ENCODE measurements around the gene KCNS1. TPM values are rescaled to one million over a fixed set of nuclear protein-coding genes. Genes with fewer than 3 reads are reported as not detected.
A peak's percentile ranks its signal among the peaks of the same experiment; 100 is the strongest.

The KCNS1 gene
- total RNA-seq, 2 donors from 2014 or later: 0.33 to 0.39 TPM

DNA sequence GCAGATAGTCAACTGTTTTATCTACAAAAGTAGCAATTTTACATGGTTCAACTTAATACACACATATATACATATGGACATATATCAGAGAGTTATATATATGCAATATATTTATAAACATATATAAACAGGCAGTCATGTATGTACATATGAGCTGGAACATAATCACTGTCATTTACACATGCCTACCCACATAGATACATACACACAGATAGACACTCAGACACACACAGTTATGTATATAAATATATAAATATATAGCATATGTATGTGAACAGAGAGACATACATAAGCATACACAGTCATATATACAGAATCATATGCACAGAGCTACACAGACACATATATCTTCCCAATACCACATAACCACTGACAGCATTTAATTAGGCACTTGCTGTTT is 11.8 kb upstream of the KCNS1 start:
- no peak overlapping the region for H3K27ac ChIP-seq
- H3K36me3 ChIP-seq: no peaks in the 10 kb centered on the region
- H3K4me1 ChIP-seq: no peaks in the 10 kb centered on the region
- H3K4me3 ChIP-seq: no peak overlapping the region
- TF ChIP-seq, protein P1, sequence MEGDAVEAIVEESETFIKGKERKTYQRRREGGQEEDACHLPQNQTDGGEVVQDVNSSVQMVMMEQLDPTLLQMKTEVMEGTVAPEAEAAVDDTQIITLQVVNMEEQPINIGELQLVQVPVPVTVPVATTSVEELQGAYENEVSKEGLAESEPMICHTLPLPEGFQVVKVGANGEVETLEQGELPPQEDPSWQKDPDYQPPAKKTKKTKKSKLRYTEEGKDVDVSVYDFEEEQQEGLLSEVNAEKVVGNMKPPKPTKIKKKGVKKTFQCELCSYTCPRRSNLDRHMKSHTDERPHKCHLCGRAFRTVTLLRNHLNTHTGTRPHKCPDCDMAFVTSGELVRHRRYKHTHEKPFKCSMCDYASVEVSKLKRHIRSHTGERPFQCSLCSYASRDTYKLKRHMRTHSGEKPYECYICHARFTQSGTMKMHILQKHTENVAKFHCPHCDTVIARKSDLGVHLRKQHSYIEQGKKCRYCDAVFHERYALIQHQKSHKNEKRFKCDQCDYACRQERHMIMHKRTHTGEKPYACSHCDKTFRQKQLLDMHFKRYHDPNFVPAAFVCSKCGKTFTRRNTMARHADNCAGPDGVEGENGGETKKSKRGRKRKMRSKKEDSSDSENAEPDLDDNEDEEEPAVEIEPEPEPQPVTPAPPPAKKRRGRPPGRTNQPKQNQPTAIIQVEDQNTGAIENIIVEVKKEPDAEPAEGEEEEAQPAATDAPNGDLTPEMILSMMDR (IDR thresholded peaks at IDR 0.05): no peak
- no peak for DNase-seq (ENCODE audit: low spot score)
- no peaks in the 10 kb centered on the region for H3K27me3 ChIP-seq
- no peaks in the 10 kb centered on the region for H3K9me3 ChIP-seq

- TF ChIP-seq, protein P1 (IDR thresholded peaks at IDR 0.05): peak; percentile 49 to 66
- no peaks in the 10 kb centered on the region for H3K36me3 ChIP-seq
- no peaks in the 10 kb centered on the region for H3K4me1 ChIP-seq
- no peak overlapping the region for H3K4me3 ChIP-seq
- DNase-seq (ENCODE audit: low spot score): no peak
- no peaks in the 10 kb centered on the region for H3K27me3 ChIP-seq
- no peak overlapping the region for H3K27ac ChIP-seq
- no peaks in the 10 kb centered on the region for H3K9me3 ChIP-seq
Measured at GRCh38 chr20:45111799-45112471, 11.0 kb upstream of the KCNS1 start.

GRCh38 chr20:45111285-45111684 is 10.4 kb upstream of the KCNS1 start:
- TF ChIP-seq, protein P1 (IDR thresholded peaks at IDR 0.05): no peak
- Histone ChIP-seq H3K4me3 (no peak overlapping the region), H3K9me3 (no peaks in the 10 kb centered on the region), H3K36me3 (no peaks in the 10 kb centered on the region), H3K27me3 (no peaks in the 10 kb centered on the region), H3K4me1 (no peaks in the 10 kb centered on the region), H3K27ac (no peak overlapping the region)
- no peak for DNase-seq (ENCODE audit: low spot score)

- no peak overlapping the region for H3K27ac ChIP-seq
- TF ChIP-seq, protein P1 (IDR thresholded peaks at IDR 0.05): no peak
- H3K27me3 ChIP-seq: no peaks in the 10 kb centered on the region
Measured at GRCh38 chr20:45110301-45110700, 9.4 kb upstream of the KCNS1 start.

DNA sequence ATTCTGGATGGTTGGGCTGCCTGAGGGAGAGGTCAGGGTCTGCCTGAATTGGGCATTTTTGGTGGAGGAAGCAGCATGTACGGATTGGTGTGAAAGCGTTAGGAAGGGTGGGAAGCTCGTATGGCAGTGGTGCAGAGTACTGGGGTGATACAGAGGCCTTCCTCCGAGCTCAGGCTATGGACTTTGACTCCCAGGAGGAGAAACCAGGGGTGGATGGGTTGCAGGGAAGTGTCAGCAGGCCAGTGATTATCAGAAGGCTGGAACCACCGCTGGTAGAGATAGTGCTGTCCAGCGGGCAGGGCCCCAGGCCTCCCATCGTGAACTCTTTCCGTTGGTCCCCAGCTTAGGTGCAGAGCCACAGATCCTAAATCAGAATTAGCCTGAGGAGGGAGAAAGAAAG is 8.7 kb upstream of the KCNS1 start:
- TF ChIP-seq, protein P1 (IDR thresholded peaks at IDR 0.05): no peak
- Histone ChIP-seq H3K27me3 (no peaks in the 10 kb centered on the region), H3K27ac (no peak overlapping the region), H3K36me3 (no peaks in the 10 kb centered on the region), H3K4me3 (no peak overlapping the region), H3K4me1 (no peaks in the 10 kb centered on the region), H3K9me3 (no peaks in the 10 kb centered on the region)
- DNase-seq (ENCODE audit: low spot score): no peak

More at GRCh38 chr20:45110301-45110700, 9.4 kb upstream of the KCNS1 start:
- Histone ChIP-seq H3K4me3 (no peak overlapping the region), H3K36me3 (no peaks in the 10 kb centered on the region), H3K9me3 (no peaks in the 10 kb centered on the region), H3K4me1 (no peaks in the 10 kb centered on the region)
- DNase-seq (ENCODE audit: low spot score): no peak

- no peaks in the 10 kb centered on the region for H3K4me1 ChIP-seq
- H3K27ac ChIP-seq: no peak overlapping the region
- no peak for DNase-seq (ENCODE audit: low spot score)
- TF ChIP-seq, protein P1 (IDR thresholded peaks at IDR 0.05): no peak
- H3K27me3 ChIP-seq: no peaks in the 10 kb centered on the region
- no peaks in the 10 kb centered on the region for H3K9me3 ChIP-seq
- no peak overlapping the region for H3K4me3 ChIP-seq
- H3K36me3 ChIP-seq: no peaks in the 10 kb centered on the region
Measured at GRCh38 chr20:45105317-45105716, 4.4 kb upstream of the KCNS1 start.
